Muscle of leg (tissue), 16 donors: ENCODE data around the gene SLC29A2. TPM values are rescaled to one million over a fixed set of nuclear protein-coding genes. Genes with fewer than 3 reads are reported as not detected.

Experiments used
- DNase-seq: peaks from one replicate; pipeline ENCODE4 v3.0.0; 2013
- H3K27ac ChIP-seq: one replicate; pipeline ENCODE4 v1.5.1; 2013; ENCODE audit warnings: mild to moderate bottlenecking, low read length, control low read depth
- H3K27me3 ChIP-seq: one replicate; pipeline ENCODE4 v1.6.1; 2013; ENCODE audit warnings: low read length; ENCODE audit not compliant: control insufficient read depth, insufficient read depth
- H3K36me3 ChIP-seq: one replicate; pipeline ENCODE4 v1.6.1; 2013; ENCODE audit warnings: low read length; ENCODE audit not compliant: control insufficient read depth, insufficient read depth
- H3K4me1 ChIP-seq: one replicate; pipeline ENCODE4 v1.6.1; 2013; ENCODE audit warnings: low read length; ENCODE audit not compliant: control insufficient read depth, insufficient read depth
- H3K4me3 ChIP-seq: one replicate; pipeline ENCODE4 v1.5.1; 2013; ENCODE audit warnings: low read length, control low read depth
- H3K9me3 ChIP-seq: replicated peaks from 2 replicates; pipeline ENCODE4 v1.6.1; 2013; ENCODE audit warnings: low read depth, low read length; ENCODE audit not compliant: control insufficient read depth
- WGBS: methylation state at CpG from one replicate; pipeline ENCODE4 v1.1.5; 2013; ENCODE audit warnings: missing lambda C conversion rate; ENCODE audit not compliant: insufficient coverage; 5-methylcytosine and 5-hydroxymethylcytosine counted together
- long read RNA-seq, 11 donors: transcript quantifications; one replicate each; lab custom pipeline, GENCODE V29; 2026
- polyA plus RNA-seq, 8 donors: library from polyadenylated mRNA; unstranded; fragments of 120-200 nt; gene quantifications; one replicate each; pipeline versions ENCODE4 v1.2.1 to v1.2.3, GENCODE V29; 2013; ENCODE audit warnings: inconsistent platforms in 1 of 8, low replicate concordance in 1 of 8; ENCODE audit not compliant: insufficient read length in 8 of 8, insufficient read depth in 1 of 8
- total RNA-seq: library from RNA; stranded (reverse); fragments of 120-200 nt; gene quantifications from one replicate; pipeline ENCODE4 v1.2.4, GENCODE V29; 2013

SLC29A2 gene
- total RNA-seq (10.1 TPM), polyA plus RNA-seq (10 to 100 TPM; 16.2 to 35.4 (median 30.0) TPM)
- long read RNA-seq, donor 1, partial matches to known transcripts, result 0 of 4 reads
- long read RNA-seq, donor 1, other reads (novel, unspliced or antisense), result 0 of 4 reads
- long read RNA-seq, donor 2, result 0 reads
- long read RNA-seq, donor 3, partial matches to known transcripts, result 0 of 3 reads
- long read RNA-seq, donor 3, other reads (novel, unspliced or antisense), result 0 of 3 reads
- long read RNA-seq, donor 4, partial matches to known transcripts, result 0 of 1 reads
- long read RNA-seq, donor 4, other reads (novel, unspliced or antisense), result 0 of 1 reads
- long read RNA-seq, donor 5, partial matches to known transcripts, result 0 of 6 reads
- long read RNA-seq, donor 5, other reads (novel, unspliced or antisense), result 0 of 6 reads
- long read RNA-seq, donor 6, partial matches to known transcripts, result 0 of 1 reads
- long read RNA-seq, donor 6, other reads (novel, unspliced or antisense), result 0 of 1 reads
- long read RNA-seq, donor 7, partial matches to known transcripts, result 0 of 1 reads
- long read RNA-seq, donor 7, other reads (novel, unspliced or antisense), result 0 of 1 reads
- long read RNA-seq, donor 8, partial matches to known transcripts, result 0 of 1 reads
- long read RNA-seq, donor 8, other reads (novel, unspliced or antisense), result 0 of 1 reads
- long read RNA-seq, donor 9, partial matches to known transcripts, result 0 of 2 reads
- long read RNA-seq, donor 9, other reads (novel, unspliced or antisense), result 0 of 2 reads
- long read RNA-seq, donor 10, partial matches to known transcripts, result 0 of 1 reads
- long read RNA-seq, donor 10, other reads (novel, unspliced or antisense), result 0 of 1 reads
- long read RNA-seq, donor 11, partial matches to known transcripts, result 0 of 3 reads
- long read RNA-seq, donor 11, other reads (novel, unspliced or antisense), result 0 of 3 reads

- Histone ChIP-seq H3K27me3 (peaks cover 32% of the 10 kb centered on the region), H3K36me3 (peaks cover 20% of the 10 kb centered on the region), H3K9me3 (no peaks in the 10 kb centered on the region), H3K4me3 (peak within 1 kb of the TSS; percentile 64), H3K4me1 (peaks cover 47% of the 10 kb centered on the region), H3K27ac (peak within 1 kb of the TSS; percentile 88)
- 0% methylated on average over 35 of the region's 72 CpGs for WGBS
- peak; percentile 58 for DNase-seq
These were observed at the start of gene SLC29A2 for GRCh38 chr11:66371627-66372415. TSS of gene SLC29A2 (minus strand) at chr11:66371760. CDS start at chr11:66371591, 169 bp downstream.

GRCh38 chr11:66420671-66421476, 49.3 kb upstream of the SLC29A2 start, which contains the start of gene NPAS4:
TSS of gene NPAS4 (plus strand) at chr11:66421035. CDS start at chr11:66421180, 145 bp downstream.
- WGBS, result 3% methylated on average over 60 of the region's 71 CpGs
- H3K9me3 ChIP-seq, result peaks cover 5% of the 10 kb centered on the region
- H3K36me3 ChIP-seq, result no peaks in the 10 kb centered on the region
- peaks cover 24% of the 10 kb centered on the region for H3K4me1 ChIP-seq
- peaks cover 20% of the 10 kb centered on the region for H3K27me3 ChIP-seq
- no peak for DNase-seq
- H3K27ac ChIP-seq, result peak within 1 kb of the TSS; percentile 20
- no peak within 1 kb of the TSS for H3K4me3 ChIP-seq

GRCh38 chr11:66419825-66420224, 48.3 kb upstream of the SLC29A2 start:
- no peak for DNase-seq
- Histone ChIP-seq H3K9me3 (peaks cover 5% of the 10 kb centered on the region), H3K4me3 (no peak overlapping the region), H3K27me3 (peaks cover 20% of the 10 kb centered on the region), H3K4me1 (peaks cover 24% of the 10 kb centered on the region), H3K36me3 (no peaks in the 10 kb centered on the region), H3K27ac (no peak overlapping the region)
- 2% methylated on average over 12 of the region's 30 CpGs for WGBS

GRCh38 chr11:66418986-66419308, 47.4 kb upstream of the SLC29A2 start:
- H3K9me3 ChIP-seq, result peaks cover 5% of the 10 kb centered on the region
- no peaks in the 10 kb centered on the region for H3K36me3 ChIP-seq
- H3K27ac ChIP-seq, result no peak overlapping the region
- DNase-seq, result no peak
- H3K4me1 ChIP-seq, result peaks cover 24% of the 10 kb centered on the region
- 48% methylated on average over 2 of the region's 3 CpGs for WGBS
- peaks cover 22% of the 10 kb centered on the region for H3K27me3 ChIP-seq
- no peak overlapping the region for H3K4me3 ChIP-seq

- Histone ChIP-seq H3K4me3 (no peak overlapping the region), H3K27me3 (peaks cover 23% of the 10 kb centered on the region), H3K9me3 (peaks cover 5% of the 10 kb centered on the region), H3K36me3 (no peaks in the 10 kb centered on the region), H3K4me1 (peaks cover 24% of the 10 kb centered on the region), H3K27ac (peak overlapping the region; percentile 6)
- 0% methylated on average over 10 of the region's 16 CpGs for WGBS
- peak; percentile 79 for DNase-seq
These were observed 46.8 kb upstream of the SLC29A2 start for GRCh38 chr11:66418168-66418985.

- no peaks in the 10 kb centered on the region for H3K36me3 ChIP-seq
- no peak for DNase-seq
- peaks cover 24% of the 10 kb centered on the region for H3K4me1 ChIP-seq
- peaks cover 25% of the 10 kb centered on the region for H3K27me3 ChIP-seq
- H3K4me3 ChIP-seq, result no peak overlapping the region
- WGBS, result no CpG with 5 or more reads among the region's 11 CpGs
- no peak overlapping the region for H3K27ac ChIP-seq
- peaks cover 5% of the 10 kb centered on the region for H3K9me3 ChIP-seq
These were observed 45.4 kb upstream of the SLC29A2 start for GRCh38 chr11:66417000-66417399.

GRCh38 chr11:66415423-66415822, 43.9 kb upstream of the SLC29A2 start:
- no peaks in the 10 kb centered on the region for H3K9me3 ChIP-seq
- peaks cover 20% of the 10 kb centered on the region for H3K4me1 ChIP-seq
- H3K27me3 ChIP-seq, result peaks cover 18% of the 10 kb centered on the region
- H3K36me3 ChIP-seq, result no peaks in the 10 kb centered on the region
- no peak overlapping the region for H3K27ac ChIP-seq
- no peak for DNase-seq
- no peak overlapping the region for H3K4me3 ChIP-seq
- 40% methylated on average over 1 of the region's 2 CpGs for WGBS

GRCh38 chr11:66414120-66414934, 42.8 kb upstream of the SLC29A2 start:
- Histone ChIP-seq H3K27ac (no peak overlapping the region), H3K4me3 (no peak overlapping the region), H3K4me1 (peaks cover 16% of the 10 kb centered on the region), H3K27me3 (peaks cover 15% of the 10 kb centered on the region), H3K36me3 (no peaks in the 10 kb centered on the region), H3K9me3 (no peaks in the 10 kb centered on the region)
- WGBS, result 62% methylated on average over 3 of the region's 12 CpGs
- DNase-seq, result no peak
